ENCODE results near the gene DSCAML1. TPM values are rescaled to one million over a fixed set of nuclear protein-coding genes. Genes with fewer than 3 reads are reported as not detected.

The DSCAML1 gene
- total RNA-seq, 1 donor from 2014 or later: not detected

DNA sequence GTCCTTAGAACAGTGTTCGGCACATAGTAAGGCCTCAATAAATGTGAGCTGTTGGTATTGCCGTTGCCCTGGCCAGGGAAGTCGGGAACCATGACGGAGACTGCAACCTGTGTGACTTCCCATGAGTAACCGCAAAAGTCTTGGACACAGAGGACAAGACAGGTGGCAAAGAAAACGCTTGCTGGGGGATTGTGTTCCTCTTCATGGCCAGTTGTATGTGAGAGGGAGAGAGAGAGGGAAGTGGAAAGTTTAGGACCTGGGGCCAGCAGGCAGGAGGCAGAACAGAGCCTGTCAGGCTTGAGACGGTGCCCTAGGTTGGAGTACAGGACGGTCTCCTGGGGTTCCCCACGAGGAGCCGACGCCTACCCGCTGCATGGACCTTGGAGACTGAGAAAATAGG is 379.2 kb downstream of the DSCAML1 start:
- Histone ChIP-seq H3K9me3 (no peaks in the 10 kb centered on the region), H3K27ac (no peak overlapping the region), H3K27me3 (no peaks in the 10 kb centered on the region), H3K36me3 (peaks cover 0 to under 1% of the 10 kb centered on the region in 2 donors), H3K4me3 (no peak overlapping the region), H3K4me1 (no peaks in the 10 kb centered on the region)
- DNase-seq (ENCODE audit: low spot score in 2 of 2): no peak
- intact Hi-C loops (cut with DNase I): no loop called here
- TF ChIP-seq, protein P1, sequence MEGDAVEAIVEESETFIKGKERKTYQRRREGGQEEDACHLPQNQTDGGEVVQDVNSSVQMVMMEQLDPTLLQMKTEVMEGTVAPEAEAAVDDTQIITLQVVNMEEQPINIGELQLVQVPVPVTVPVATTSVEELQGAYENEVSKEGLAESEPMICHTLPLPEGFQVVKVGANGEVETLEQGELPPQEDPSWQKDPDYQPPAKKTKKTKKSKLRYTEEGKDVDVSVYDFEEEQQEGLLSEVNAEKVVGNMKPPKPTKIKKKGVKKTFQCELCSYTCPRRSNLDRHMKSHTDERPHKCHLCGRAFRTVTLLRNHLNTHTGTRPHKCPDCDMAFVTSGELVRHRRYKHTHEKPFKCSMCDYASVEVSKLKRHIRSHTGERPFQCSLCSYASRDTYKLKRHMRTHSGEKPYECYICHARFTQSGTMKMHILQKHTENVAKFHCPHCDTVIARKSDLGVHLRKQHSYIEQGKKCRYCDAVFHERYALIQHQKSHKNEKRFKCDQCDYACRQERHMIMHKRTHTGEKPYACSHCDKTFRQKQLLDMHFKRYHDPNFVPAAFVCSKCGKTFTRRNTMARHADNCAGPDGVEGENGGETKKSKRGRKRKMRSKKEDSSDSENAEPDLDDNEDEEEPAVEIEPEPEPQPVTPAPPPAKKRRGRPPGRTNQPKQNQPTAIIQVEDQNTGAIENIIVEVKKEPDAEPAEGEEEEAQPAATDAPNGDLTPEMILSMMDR (IDR thresholded peaks at IDR 0.05): no peak

DNA sequence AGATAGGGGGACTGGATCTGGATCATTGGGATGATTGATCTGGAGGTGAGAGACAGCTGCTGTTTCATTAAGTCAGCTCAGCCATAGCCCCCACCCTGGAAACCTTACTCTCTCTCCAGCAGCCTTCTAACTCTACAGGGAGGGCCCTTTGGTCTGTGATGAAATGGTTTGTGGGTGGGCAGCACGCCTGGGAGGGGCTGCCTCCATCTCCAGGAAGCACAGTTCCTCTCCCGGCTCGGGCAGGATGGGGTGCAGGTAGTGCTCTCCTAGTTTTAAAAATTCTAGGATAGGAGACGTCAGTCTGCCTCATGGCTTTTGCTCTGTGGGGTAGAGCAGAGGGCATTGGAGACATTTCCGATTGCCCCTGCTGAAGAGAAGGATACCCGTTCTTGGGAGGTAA is 379.7 kb downstream of the DSCAML1 start:
- DNase-seq (ENCODE audit: low spot score in 2 of 2): no peak
- TF ChIP-seq, protein P1 (IDR thresholded peaks at IDR 0.05): no peak
- H3K36me3 ChIP-seq: peaks cover under 1 to 5% of the 10 kb centered on the region in 2 donors
- H3K27ac ChIP-seq: no peak overlapping the region
- H3K9me3 ChIP-seq: no peaks in the 10 kb centered on the region
- no peaks in the 10 kb centered on the region for H3K4me1 ChIP-seq
- no peaks in the 10 kb centered on the region for H3K27me3 ChIP-seq
- H3K4me3 ChIP-seq: no peak overlapping the region
- intact Hi-C loops (cut with DNase I): no loop called here

DNA sequence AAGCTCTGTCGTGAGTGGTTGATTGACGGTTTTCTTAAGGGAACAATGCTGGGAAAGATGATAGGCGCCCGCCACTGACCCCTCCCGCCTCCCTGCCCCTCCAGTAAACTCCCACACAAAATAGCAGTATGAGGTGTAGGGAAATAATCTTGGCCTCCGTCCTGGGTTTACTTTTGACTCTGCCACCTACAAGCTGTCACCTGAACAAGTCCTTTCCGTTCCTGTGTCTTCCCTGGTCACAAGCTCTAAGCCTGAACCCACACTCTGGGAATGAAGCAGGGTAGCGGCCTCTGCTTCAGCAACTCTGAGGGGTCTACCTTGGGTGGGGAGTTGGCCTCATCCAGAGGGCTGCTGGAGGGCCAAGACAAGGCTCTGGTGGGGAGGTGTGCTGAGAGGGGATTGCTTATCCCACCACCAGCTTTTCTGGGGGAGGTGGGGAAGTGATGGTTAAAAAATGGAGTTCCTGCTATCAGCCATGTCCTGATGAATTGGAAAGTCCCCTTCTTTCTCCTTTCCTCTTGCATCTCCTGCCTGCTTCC is 381.6 kb downstream of the DSCAML1 start:
- no peak for DNase-seq (ENCODE audit: low spot score in 2 of 2)
- intact Hi-C loops (cut with DNase I): no loop called here
- no peak overlapping the region for H3K4me3 ChIP-seq
- no peak overlapping the region for H3K27ac ChIP-seq
- H3K27me3 ChIP-seq: no peaks in the 10 kb centered on the region
- no peaks in the 10 kb centered on the region for H3K9me3 ChIP-seq
- TF ChIP-seq, protein P1 (IDR thresholded peaks at IDR 0.05): no peak
- no peaks in the 10 kb centered on the region for H3K4me1 ChIP-seq
- H3K36me3 ChIP-seq: peaks cover 5 to 19% of the 10 kb centered on the region in 2 donors

DNA sequence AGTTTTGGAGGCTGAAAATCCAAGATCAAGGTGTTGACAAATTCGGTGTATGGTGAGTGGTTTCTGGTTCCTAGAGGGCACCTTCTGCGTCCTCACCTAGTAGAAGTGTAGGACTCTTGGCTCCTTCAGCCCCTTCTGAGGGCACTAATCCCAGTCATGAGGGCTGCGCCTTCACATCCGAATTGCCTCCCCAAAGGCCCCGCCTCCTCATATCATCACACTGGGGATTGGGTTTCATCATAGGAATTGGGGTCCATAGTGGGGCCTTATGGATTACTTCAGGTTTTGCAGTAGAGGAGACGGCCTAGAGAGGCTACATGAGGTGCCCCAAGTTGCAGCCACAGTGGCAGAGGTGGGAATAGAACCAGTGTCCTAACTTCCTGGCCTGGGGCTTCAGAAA is 382.3 kb downstream of the DSCAML1 start:
- no peaks in the 10 kb centered on the region for H3K9me3 ChIP-seq
- no peak overlapping the region for H3K4me3 ChIP-seq
- H3K36me3 ChIP-seq: peaks cover 6 to 26% of the 10 kb centered on the region in 2 donors
- TF ChIP-seq, protein P1 (IDR thresholded peaks at IDR 0.05): no peak
- H3K27ac ChIP-seq: no peak overlapping the region
- no peak for DNase-seq (ENCODE audit: low spot score in 2 of 2)
- no peaks in the 10 kb centered on the region for H3K27me3 ChIP-seq
- no peaks in the 10 kb centered on the region for H3K4me1 ChIP-seq
- intact Hi-C loops (cut with DNase I): no loop called here

DNA sequence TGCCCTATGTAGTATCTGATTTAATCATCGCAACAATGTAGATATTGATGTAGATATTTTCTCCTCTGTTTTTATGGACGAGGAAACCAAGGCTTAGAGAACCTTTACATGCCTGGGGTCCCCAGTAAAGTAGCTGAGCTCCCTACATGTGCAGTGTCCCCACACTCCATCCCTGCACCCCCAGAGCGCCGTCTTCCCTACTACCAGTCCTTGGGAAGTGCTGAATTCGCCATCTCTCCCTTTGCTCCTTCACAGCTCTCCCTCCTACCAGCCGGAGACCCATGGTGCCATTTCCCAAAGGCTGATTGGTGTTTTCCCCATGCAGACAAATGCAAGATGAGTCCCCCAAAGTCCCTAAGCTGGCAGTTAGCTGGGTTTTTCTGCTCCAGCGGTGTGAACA is 383.4 kb downstream of the DSCAML1 start:
- peaks cover 16 to 37% of the 10 kb centered on the region in 2 donors for H3K36me3 ChIP-seq
- no peak overlapping the region for H3K4me3 ChIP-seq
- intact Hi-C loops (cut with DNase I): no loop called here
- H3K27me3 ChIP-seq: no peaks in the 10 kb centered on the region
- DNase-seq (ENCODE audit: low spot score in 2 of 2): no peak
- H3K9me3 ChIP-seq: no peaks in the 10 kb centered on the region
- no peaks in the 10 kb centered on the region for H3K4me1 ChIP-seq
- TF ChIP-seq, protein P1 (IDR thresholded peaks at IDR 0.05): no peak
- H3K27ac ChIP-seq: no peak overlapping the region

Data from ascending aorta (tissue), 2 donors.